ENCODE data around the gene FGF12. TPM values are rescaled to one million over a fixed set of nuclear protein-coding genes. Genes with fewer than 3 reads are reported as not detected.
A peak's percentile ranks its signal among the peaks of the same experiment; 100 is the strongest.

FGF12 gene
- total and polyA plus RNA-seq, 2 of the 13 experiments (the other 11 are each of a cell fraction or from before 2014, with no cell fraction given), result 0.07 TPM; not detected in 1

DNA sequence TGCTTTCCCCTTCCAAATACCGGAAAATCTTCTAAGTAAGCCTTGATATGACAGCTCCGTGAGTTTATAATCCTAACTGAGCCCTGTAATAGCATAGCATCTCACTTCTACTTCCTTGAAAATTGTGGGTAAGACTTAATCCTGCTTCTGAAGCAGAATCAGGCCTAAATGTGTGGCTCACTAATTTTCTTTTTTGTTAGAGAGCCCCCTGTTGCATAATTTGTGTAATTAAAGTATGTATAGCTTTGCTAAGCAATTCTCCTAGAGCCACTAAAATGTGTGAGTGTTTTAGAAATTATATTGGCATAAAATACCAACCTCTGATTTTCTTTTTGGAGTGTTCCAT is 304.4 kb downstream of the FGF12 start:
- in situ Hi-C loops (cut with HindIII; ENCODE audit: extremely low pct_ligation_motif_present, low pct_unique_long_range_greater_than_20kb), result no loop called here
- no peak overlapping the region for H2AFZ ChIP-seq (ENCODE audit: low read length)

DNA sequence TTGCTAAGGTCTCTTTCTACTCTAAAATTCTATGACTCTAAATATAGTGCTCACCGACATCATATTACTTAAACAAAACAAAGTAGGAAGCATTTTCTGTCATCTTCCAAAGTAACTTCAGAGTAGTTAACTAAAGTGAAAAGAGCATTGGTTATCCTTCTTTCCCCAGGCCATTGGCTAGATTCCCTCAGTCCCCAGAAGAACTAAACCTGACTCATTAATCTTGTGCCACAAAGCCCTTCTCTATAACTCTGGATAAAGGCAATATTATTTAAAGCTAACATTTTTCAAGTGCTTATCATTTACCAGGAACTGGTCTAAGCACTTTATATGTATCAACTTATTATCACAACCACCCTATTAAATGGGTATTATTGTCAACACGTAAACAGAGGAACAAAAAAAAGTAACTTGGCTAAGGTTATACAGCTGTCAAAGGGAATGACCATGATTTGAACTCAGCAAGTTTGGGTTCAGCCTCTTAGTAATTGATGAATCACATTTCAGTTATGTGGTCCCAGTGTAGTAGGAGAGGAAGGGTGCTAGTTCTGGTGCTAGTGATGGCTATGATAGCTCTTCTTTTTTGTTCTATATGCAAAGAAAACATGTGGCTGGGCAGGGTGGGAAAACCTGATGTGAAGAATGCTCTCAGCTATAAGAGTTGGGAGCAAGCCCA is 304.9 kb downstream of the FGF12 start:
- Histone ChIP-seq H3K4me1 (ENCODE audit: insufficient read depth, low read length) (no peaks in the 10 kb centered on the region), H2AFZ (ENCODE audit: low read length) (no peak overlapping the region), H3K4me3 (replicated peaks in 1 of 3; ENCODE audit: insufficient read depth in 1 of 3, low read depth in 2 of 3, low read length in 3 of 3) (no peak overlapping the region), H3K9me3 (ENCODE audit: low read length) (no peaks in the 10 kb centered on the region), H3K36me3 (replicated peaks in 1 of 2; ENCODE audit: control insufficient read depth in 1 of 2, insufficient read depth in 2 of 2, low read length in 2 of 2) (no peaks in the 10 kb centered on the region), H3K79me2 (ENCODE audit: insufficient read depth, low read length) (no peaks in the 10 kb centered on the region), H3K27me3 (ENCODE audit: control insufficient read depth in 1 of 2, insufficient read depth in 2 of 2, low read length in 2 of 2) (no peaks in the 10 kb centered on the region), H4K20me1 (ENCODE audit: insufficient read depth, low read length) (no peaks in the 10 kb centered on the region), H3K4me2 (ENCODE audit: low read depth, low read length) (no peak overlapping the region), H3K27ac (ENCODE audit: extremely low read length, insufficient read depth, low read length) (no peak overlapping the region), H3K9ac (ENCODE audit: insufficient read depth, low read depth, low read length) (no peak overlapping the region)
- BruUV-seq (replicated peaks), result no TSS peak
- FAIRE-seq (no peak), ATAC-seq (no peak), DNase-seq (ENCODE audit: low spot score) (no peak)
- intact Hi-C loops (cut with micrococcal nuclease; ENCODE audit: unreplicated experiment), result no loop called here
- in situ Hi-C loops (cut with HindIII; ENCODE audit: extremely low pct_ligation_motif_present, low pct_unique_long_range_greater_than_20kb), result no loop called here
- CTCF ChIA-PET (ENCODE audit: low intra/inter-chr PET ratio, low total read pairs), result no interaction called here
- TF ChIP-seq ZNF652 (CRISPR knock-in tag; IDR thresholded peaks at IDR 0.05; ENCODE audit: borderline replicate concordance, low read depth), result no peak
- TF ChIP-seq, protein P1, sequence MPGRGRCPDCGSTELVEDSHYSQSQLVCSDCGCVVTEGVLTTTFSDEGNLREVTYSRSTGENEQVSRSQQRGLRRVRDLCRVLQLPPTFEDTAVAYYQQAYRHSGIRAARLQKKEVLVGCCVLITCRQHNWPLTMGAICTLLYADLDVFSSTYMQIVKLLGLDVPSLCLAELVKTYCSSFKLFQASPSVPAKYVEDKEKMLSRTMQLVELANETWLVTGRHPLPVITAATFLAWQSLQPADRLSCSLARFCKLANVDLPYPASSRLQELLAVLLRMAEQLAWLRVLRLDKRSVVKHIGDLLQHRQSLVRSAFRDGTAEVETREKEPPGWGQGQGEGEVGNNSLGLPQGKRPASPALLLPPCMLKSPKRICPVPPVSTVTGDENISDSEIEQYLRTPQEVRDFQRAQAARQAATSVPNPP (CRISPR knock-in tag; IDR thresholded peaks at IDR 0.05), result no peak
- 3% methylated on average over 2 of the region's 2 CpGs for WGBS (ENCODE audit: low lambda C conversion rate)
- POLR2A ChIA-PET, result no interaction called here

More for the DNA sequence above, 304.4 kb downstream of the FGF12 start:
- ATAC-seq (peak; percentile 43; the same call in 1 of the 3 replicates), DNase-seq (ENCODE audit: low spot score) (no peak), FAIRE-seq (no peak)
- POLR2A ChIA-PET, result no interaction called here
- no peaks in the 10 kb centered on the region for H3K79me2 ChIP-seq (ENCODE audit: insufficient read depth, low read length)
- intact Hi-C loops (cut with micrococcal nuclease; ENCODE audit: unreplicated experiment), result loop anchor here (1.0 kb wide), 1 partner anchor 235 kb away; no protein-coding TSS in a partner anchor
- no peak overlapping the region for H3K27ac ChIP-seq (ENCODE audit: extremely low read length, insufficient read depth, low read length)
- no peaks in the 10 kb centered on the region for H4K20me1 ChIP-seq (ENCODE audit: insufficient read depth, low read length)
- CTCF ChIA-PET (ENCODE audit: low intra/inter-chr PET ratio, low total read pairs), result interaction anchor here (0.8 to 1.4 kb wide), 2 partner anchors 235 to 292 kb away, joined by 3 to 5 read pairs; no protein-coding TSS in a partner anchor
- WGBS (ENCODE audit: low lambda C conversion rate), result 4% methylated on average over 2 of the region's 2 CpGs
- no peaks in the 10 kb centered on the region for H3K9me3 ChIP-seq (ENCODE audit: low read length)
- H3K4me2 ChIP-seq (ENCODE audit: low read depth, low read length), result no peak overlapping the region
- H3K4me1 ChIP-seq (ENCODE audit: insufficient read depth, low read length), result no peaks in the 10 kb centered on the region
- H3K27me3 ChIP-seq (ENCODE audit: control insufficient read depth in 1 of 2, insufficient read depth in 2 of 2, low read length in 2 of 2), result no peaks in the 10 kb centered on the region
- no peaks in the 10 kb centered on the region for H3K36me3 ChIP-seq (replicated peaks in 1 of 2; ENCODE audit: control insufficient read depth in 1 of 2, insufficient read depth in 2 of 2, low read length in 2 of 2)
- H3K9ac ChIP-seq (ENCODE audit: insufficient read depth, low read depth, low read length), result no peak overlapping the region
- TF ChIP-seq CBX5 (CRISPR knock-in tag; IDR thresholded peaks at IDR 0.05; ENCODE audit: borderline replicate concordance) (no peak), NCOA1 (CRISPR knock-in tag; IDR thresholded peaks at IDR 0.05) (no peak), STAG1 (CRISPR knock-in tag; IDR thresholded peaks at IDR 0.05) (peak; percentile 45), AHR (CRISPR knock-in tag; IDR thresholded peaks at IDR 0.05) (no peak), ZKSCAN5 (CRISPR knock-in tag; IDR thresholded peaks at IDR 0.05) (no peak)
- TF ChIP-seq, protein P2, sequence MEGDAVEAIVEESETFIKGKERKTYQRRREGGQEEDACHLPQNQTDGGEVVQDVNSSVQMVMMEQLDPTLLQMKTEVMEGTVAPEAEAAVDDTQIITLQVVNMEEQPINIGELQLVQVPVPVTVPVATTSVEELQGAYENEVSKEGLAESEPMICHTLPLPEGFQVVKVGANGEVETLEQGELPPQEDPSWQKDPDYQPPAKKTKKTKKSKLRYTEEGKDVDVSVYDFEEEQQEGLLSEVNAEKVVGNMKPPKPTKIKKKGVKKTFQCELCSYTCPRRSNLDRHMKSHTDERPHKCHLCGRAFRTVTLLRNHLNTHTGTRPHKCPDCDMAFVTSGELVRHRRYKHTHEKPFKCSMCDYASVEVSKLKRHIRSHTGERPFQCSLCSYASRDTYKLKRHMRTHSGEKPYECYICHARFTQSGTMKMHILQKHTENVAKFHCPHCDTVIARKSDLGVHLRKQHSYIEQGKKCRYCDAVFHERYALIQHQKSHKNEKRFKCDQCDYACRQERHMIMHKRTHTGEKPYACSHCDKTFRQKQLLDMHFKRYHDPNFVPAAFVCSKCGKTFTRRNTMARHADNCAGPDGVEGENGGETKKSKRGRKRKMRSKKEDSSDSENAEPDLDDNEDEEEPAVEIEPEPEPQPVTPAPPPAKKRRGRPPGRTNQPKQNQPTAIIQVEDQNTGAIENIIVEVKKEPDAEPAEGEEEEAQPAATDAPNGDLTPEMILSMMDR (CRISPR knock-in tag; IDR thresholded peaks at IDR 0.05), result peak; percentile 34
- no TSS peak for BruUV-seq (replicated peaks)
- no peak overlapping the region for H3K4me3 ChIP-seq (replicated peaks in 1 of 3; ENCODE audit: insufficient read depth in 1 of 3, low read depth in 2 of 3, low read length in 3 of 3)

Data from HepG2 (cell line).